SU-DHL-6 (cell line): ENCODE results near the gene FBXW11.

Experiments used
- H2AFZ ChIP-seq: fragments of 200-600 bp; sonication (generic); 2 replicates; pipeline ENCODE4 v1.6.1; 2014; ENCODE audit warnings: low read depth, mild to moderate bottlenecking, moderate library complexity, mixed read lengths, antibody characterized with exemption, low read length; ENCODE audit not compliant: severe bottlenecking
- H3F3A ChIP-seq: fragments of 200-600 bp; shearing (Covaris generic); 2 replicates; pipeline ENCODE4 v1.6.0; 2016; ENCODE audit warnings: antibody characterized with exemption, mild to moderate bottlenecking; ENCODE audit not compliant: insufficient read depth
- H3K27ac ChIP-seq: fragments of 200-600 bp; sonication (generic); 2 replicates; pipeline ENCODE4 v1.5.1; 2016; ENCODE audit warnings: low read depth, mild to moderate bottlenecking, low read length, moderate library complexity, mixed read lengths
- H3K27me3 ChIP-seq: fragments of 200-600 bp; sonication (generic), shearing (Covaris generic); 2 replicates; pipeline ENCODE4 v1.6.0; 2014; ENCODE audit warnings: mild to moderate bottlenecking, low read length
- H3K36me3 ChIP-seq: fragments of 200-600 bp; sonication (generic); 2 replicates; pipeline ENCODE4 v1.6.1; 2014; ENCODE audit warnings: mild to moderate bottlenecking, low read length, mixed read lengths
- H3K4me2 ChIP-seq: fragments of 300-600, 200-600 bp; shearing (Covaris generic), sonication (generic); 2 replicates; pipeline ENCODE4 v1.6.0; 2014; ENCODE audit warnings: low read length, low read depth, mild to moderate bottlenecking; ENCODE audit not compliant: poor library complexity, severe bottlenecking
- H3K4me3 ChIP-seq: fragments of 200-600 bp; sonication (generic); 2 replicates; pipeline ENCODE4 v1.5.1; 2014; ENCODE audit warnings: antibody characterized with exemption, low read length, mild to moderate bottlenecking, mixed read lengths; ENCODE audit not compliant: insufficient read depth, poor library complexity, severe bottlenecking
- H3K79me2 ChIP-seq: fragments of 200-600 bp; sonication (generic); 2 replicates; pipeline ENCODE4 v1.6.1; 2014; ENCODE audit warnings: mild to moderate bottlenecking, low read length, moderate library complexity; ENCODE audit not compliant: insufficient read depth
- H3K9ac ChIP-seq: fragments of 200-600 bp; sonication (generic); 2 replicates; pipeline ENCODE4 v1.7.0; 2014; ENCODE audit warnings: mild to moderate bottlenecking, low read length
- H3K9me2 ChIP-seq: fragments of 200-600 bp; sonication (generic); replicated peaks from 2 replicates; pipeline ENCODE4 v1.6.1; 2014; ENCODE audit warnings: low read length; ENCODE audit not compliant: insufficient read depth
- H3K9me3 ChIP-seq: fragments of 200-600 bp; sonication (generic); 2 replicates; pipeline ENCODE4 v1.6.1; 2014; ENCODE audit warnings: low read length, mixed read lengths; ENCODE audit not compliant: insufficient read depth
- H4K20me1 ChIP-seq: fragments of 200-600 bp; sonication (generic); 2 replicates; pipeline ENCODE4 v1.6.1; 2014; ENCODE audit warnings: low read depth, mild to moderate bottlenecking, antibody characterized with exemption, low read length, moderate library complexity, mixed read lengths
- CTCF ChIP-seq: fragments of 200-600 bp; sonication (generic); IDR thresholded peaks from one replicate; pipeline ENCODE4 v1.5.1; 2017; ENCODE audit warnings: antibody characterized with exemption, mild to moderate bottlenecking, low read length, moderate library complexity; ENCODE audit not compliant: insufficient read depth, poor library complexity, severe bottlenecking
- EZH2phosphoT487 ChIP-seq: fragments of 200-600 bp; sonication (generic), shearing (Covaris generic); conservative IDR thresholded peaks from 2 replicates; pipeline ENCODE4 v1.6.1; 2018; ENCODE audit warnings: mild to moderate bottlenecking, antibody characterized with exemption, low read length, moderate library complexity, mixed read lengths

The FBXW11 gene

DNA sequence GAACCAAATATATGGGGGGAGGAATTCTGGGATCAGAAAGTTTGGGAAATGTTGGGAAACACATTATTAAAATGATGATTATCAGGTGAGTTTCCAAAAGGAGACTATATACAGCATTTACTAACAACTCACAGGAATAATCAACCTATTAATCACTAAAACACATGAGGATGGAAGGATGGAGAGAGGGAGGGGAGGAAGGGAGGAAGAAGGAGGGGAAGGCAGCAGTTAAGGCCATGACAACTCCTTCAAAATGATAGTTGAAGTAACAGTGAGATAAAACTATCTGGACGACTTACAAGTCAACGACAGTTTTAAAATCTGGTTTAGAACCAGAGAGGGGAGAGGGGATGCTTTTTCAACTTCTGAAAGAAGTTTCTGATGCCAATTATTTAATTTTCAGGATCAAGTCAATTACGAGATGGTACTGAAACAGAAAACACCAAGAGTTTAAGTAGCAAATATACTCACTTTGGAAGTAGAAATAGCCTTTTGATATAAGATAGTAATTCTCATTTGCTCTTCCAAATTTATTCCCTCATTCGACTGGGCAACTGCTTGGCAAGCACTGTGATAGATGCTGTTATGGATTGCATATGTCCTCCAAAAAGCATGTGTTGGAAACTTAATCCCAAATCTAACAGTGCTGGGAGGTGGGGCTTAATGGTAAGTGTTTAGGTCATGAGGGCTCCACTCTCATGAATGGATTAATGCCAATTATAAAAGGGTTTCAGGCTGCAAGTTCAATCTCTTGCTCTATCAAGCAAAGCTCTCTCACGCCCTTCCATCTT lies 30.4 kb downstream of the FBXW11 start:
- no peaks in the 10 kb centered on the region for H3K27me3 ChIP-seq
- H3K4me2 ChIP-seq = no peak overlapping the region
- H3K9ac ChIP-seq = no peak overlapping the region
- no peak overlapping the region for H3K4me3 ChIP-seq
- no peak overlapping the region; the same call in 1 of the 2 replicates for H3K27ac ChIP-seq
- H3K36me3 ChIP-seq = peaks cover 14% of the 10 kb centered on the region
- H3K79me2 ChIP-seq = peaks cover 84% of the 10 kb centered on the region
- H3F3A ChIP-seq = peaks cover 22% of the 10 kb centered on the region
- H3K9me2 ChIP-seq = no peaks in the 10 kb centered on the region
- no peaks in the 10 kb centered on the region for H4K20me1 ChIP-seq
- peaks cover 20% of the 10 kb centered on the region; the same call in 1 of the 2 replicates for H3K9me3 ChIP-seq
- TF ChIP-seq CTCF = no peak
- TF ChIP-seq EZH2phosphoT487 = no peak
- H2AFZ ChIP-seq = no peak overlapping the region

GRCh38 chr5:171975262-171975876 lies 31.1 kb downstream of the FBXW11 start:
- H3K9ac ChIP-seq = no peak overlapping the region
- H2AFZ ChIP-seq = no peak overlapping the region
- no peaks in the 10 kb centered on the region for H3K9me2 ChIP-seq
- peaks cover 19% of the 10 kb centered on the region; the same call in 1 of the 2 replicates for H3K9me3 ChIP-seq
- H4K20me1 ChIP-seq = no peaks in the 10 kb centered on the region
- peaks cover 84% of the 10 kb centered on the region for H3K79me2 ChIP-seq
- no peak for TF ChIP-seq CTCF
- TF ChIP-seq EZH2phosphoT487 = no peak
- H3K36me3 ChIP-seq = peaks cover 13% of the 10 kb centered on the region
- no peak overlapping the region for H3K4me2 ChIP-seq
- H3K27ac ChIP-seq = peak overlapping the region; percentile 33; the same call in 1 of the 2 replicates
- no peaks in the 10 kb centered on the region for H3K27me3 ChIP-seq
- H3K4me3 ChIP-seq = no peak overlapping the region
- peaks cover 24% of the 10 kb centered on the region for H3F3A ChIP-seq

- H3K27me3 ChIP-seq = no peaks in the 10 kb centered on the region
- peaks cover 12% of the 10 kb centered on the region; the same call in 1 of the 2 replicates for H3K9me3 ChIP-seq
- H4K20me1 ChIP-seq = no peaks in the 10 kb centered on the region
- no peak overlapping the region for H3K9ac ChIP-seq
- no peaks in the 10 kb centered on the region for H3K9me2 ChIP-seq
- H3F3A ChIP-seq = peaks cover 8% of the 10 kb centered on the region; the same call in 1 of the 2 replicates
- no peak overlapping the region for H2AFZ ChIP-seq
- TF ChIP-seq CTCF = no peak
- no peak for TF ChIP-seq EZH2phosphoT487
- no peak overlapping the region for H3K4me2 ChIP-seq
- peaks cover 90% of the 10 kb centered on the region for H3K79me2 ChIP-seq
- peaks cover 10% of the 10 kb centered on the region; the same call in 1 of the 2 replicates for H3K36me3 ChIP-seq
- no peak overlapping the region for H3K27ac ChIP-seq
- no peak overlapping the region for H3K4me3 ChIP-seq
These were observed 35.6 kb downstream of the FBXW11 start for GRCh38 chr5:171970826-171971225.
